Measurements from ENCODE around the gene CTNNAL1. TPM values are rescaled to one million over a fixed set of nuclear protein-coding genes. Genes with fewer than 3 reads are reported as not detected.
A peak's percentile ranks its signal among the peaks of the same experiment; 100 is the strongest.

Gene CTNNAL1
- total RNA-seq, 1 donor from 2014 or later = 61.9 TPM

DNA sequence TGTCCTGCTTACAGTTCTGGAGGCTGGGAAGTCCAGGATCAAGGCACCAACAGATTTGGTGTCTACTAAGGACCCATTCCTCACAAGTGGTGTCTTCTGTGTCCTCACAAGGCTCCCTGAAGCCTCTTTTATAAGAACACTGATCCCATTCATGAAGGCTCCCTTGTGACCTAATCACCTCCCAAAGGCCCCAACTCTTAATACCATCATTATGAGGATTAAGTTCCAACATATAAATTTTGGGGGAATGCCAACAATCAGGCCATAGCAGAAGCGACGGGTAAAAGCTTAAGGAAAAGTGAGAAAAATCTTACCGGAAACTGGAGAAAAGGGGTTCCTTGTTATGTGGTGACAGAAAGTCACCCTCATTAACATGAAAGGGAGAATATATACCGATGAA lies 11.2 kb downstream of the CTNNAL1 start:
- Mint-ChIP-seq H3K36me3 (ENCODE audit: low read depth) (peaks cover 45% of the 10 kb centered on the region), H3K27ac (ENCODE audit: unreplicated experiment) (peak overlapping the region; percentile 52), H3K27me3 (ENCODE audit: low read depth) (no peaks in the 10 kb centered on the region), H3K4me3 (no peak overlapping the region), H3K9me3 (peaks cover 9% of the 10 kb centered on the region), H3K4me1 (peaks cover 18% of the 10 kb centered on the region)
- TF ChIP-seq, protein P1, sequence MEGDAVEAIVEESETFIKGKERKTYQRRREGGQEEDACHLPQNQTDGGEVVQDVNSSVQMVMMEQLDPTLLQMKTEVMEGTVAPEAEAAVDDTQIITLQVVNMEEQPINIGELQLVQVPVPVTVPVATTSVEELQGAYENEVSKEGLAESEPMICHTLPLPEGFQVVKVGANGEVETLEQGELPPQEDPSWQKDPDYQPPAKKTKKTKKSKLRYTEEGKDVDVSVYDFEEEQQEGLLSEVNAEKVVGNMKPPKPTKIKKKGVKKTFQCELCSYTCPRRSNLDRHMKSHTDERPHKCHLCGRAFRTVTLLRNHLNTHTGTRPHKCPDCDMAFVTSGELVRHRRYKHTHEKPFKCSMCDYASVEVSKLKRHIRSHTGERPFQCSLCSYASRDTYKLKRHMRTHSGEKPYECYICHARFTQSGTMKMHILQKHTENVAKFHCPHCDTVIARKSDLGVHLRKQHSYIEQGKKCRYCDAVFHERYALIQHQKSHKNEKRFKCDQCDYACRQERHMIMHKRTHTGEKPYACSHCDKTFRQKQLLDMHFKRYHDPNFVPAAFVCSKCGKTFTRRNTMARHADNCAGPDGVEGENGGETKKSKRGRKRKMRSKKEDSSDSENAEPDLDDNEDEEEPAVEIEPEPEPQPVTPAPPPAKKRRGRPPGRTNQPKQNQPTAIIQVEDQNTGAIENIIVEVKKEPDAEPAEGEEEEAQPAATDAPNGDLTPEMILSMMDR (conservative IDR thresholded peaks at IDR 0.05) = no peak
- no peak for DNase-seq (ENCODE audit: low read depth, low spot score)

GRCh38 chr9:109001275-109001676 lies 12.0 kb downstream of the CTNNAL1 start:
- Mint-ChIP-seq H3K4me1 (peaks cover 20% of the 10 kb centered on the region), H3K4me3 (no peak overlapping the region), H3K27ac (ENCODE audit: unreplicated experiment) (no peak overlapping the region), H3K27me3 (ENCODE audit: low read depth) (no peaks in the 10 kb centered on the region), H3K9me3 (peaks cover 9% of the 10 kb centered on the region), H3K36me3 (ENCODE audit: low read depth) (peaks cover 44% of the 10 kb centered on the region)
- TF ChIP-seq, protein P1 (conservative IDR thresholded peaks at IDR 0.05) = no peak
- DNase-seq (ENCODE audit: low read depth, low spot score) = no peak

DNA sequence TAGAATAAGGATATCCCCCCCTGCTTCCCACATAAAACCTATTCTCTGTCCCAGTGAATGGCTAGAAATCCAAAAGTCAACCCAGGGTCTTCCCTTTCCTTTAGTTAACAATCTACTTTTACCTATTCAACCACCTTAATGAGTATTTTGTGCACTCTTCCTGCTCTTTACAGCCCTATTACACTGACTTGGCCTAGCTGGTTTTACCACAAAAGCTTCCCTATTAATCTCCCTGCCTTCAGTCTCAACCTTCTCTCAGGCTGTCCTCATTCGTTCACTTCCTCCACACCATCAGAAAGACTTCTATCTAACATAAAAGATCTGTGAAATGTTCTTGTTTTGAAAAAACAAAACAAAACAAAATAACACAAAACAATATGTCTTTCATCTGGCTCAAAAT lies 16.2 kb downstream of the CTNNAL1 start:
- no peak overlapping the region for H3K27ac Mint-ChIP-seq (ENCODE audit: unreplicated experiment)
- H3K4me1 Mint-ChIP-seq = peaks cover 12% of the 10 kb centered on the region
- H3K27me3 Mint-ChIP-seq (ENCODE audit: low read depth) = no peaks in the 10 kb centered on the region
- no peaks in the 10 kb centered on the region for H3K9me3 Mint-ChIP-seq
- no peak overlapping the region for H3K4me3 Mint-ChIP-seq
- DNase-seq (ENCODE audit: low read depth, low spot score) = no peak
- TF ChIP-seq, protein P1 (conservative IDR thresholded peaks at IDR 0.05) = no peak
- peaks cover 28% of the 10 kb centered on the region for H3K36me3 Mint-ChIP-seq (ENCODE audit: low read depth)

DNA sequence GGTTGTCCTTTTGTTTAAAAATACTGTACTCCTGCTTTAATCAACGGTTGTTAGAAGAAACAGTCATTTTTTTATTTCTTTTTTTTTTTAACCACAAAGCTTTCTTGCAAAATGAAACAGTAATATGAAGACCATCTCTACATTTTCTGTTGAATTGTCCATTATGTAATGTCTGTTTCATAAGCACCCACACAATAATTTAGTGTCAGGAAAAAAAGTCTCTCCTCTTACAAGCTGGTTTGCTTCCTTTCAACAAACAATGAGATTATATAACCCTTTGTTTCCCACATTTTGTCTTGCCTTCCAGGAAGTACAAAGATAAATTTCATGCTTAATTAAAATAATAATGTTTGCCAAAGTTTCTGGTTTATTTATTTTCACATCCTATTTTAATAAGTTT lies 16.7 kb downstream of the CTNNAL1 start:
- no peak overlapping the region for H3K4me3 Mint-ChIP-seq
- no peak for DNase-seq (ENCODE audit: low read depth, low spot score)
- H3K4me1 Mint-ChIP-seq = peaks cover 10% of the 10 kb centered on the region
- peaks cover 25% of the 10 kb centered on the region for H3K36me3 Mint-ChIP-seq (ENCODE audit: low read depth)
- no peaks in the 10 kb centered on the region for H3K27me3 Mint-ChIP-seq (ENCODE audit: low read depth)
- no peak overlapping the region for H3K27ac Mint-ChIP-seq (ENCODE audit: unreplicated experiment)
- no peaks in the 10 kb centered on the region for H3K9me3 Mint-ChIP-seq
- TF ChIP-seq, protein P1 (conservative IDR thresholded peaks at IDR 0.05) = no peak

- Mint-ChIP-seq H3K9me3 (no peaks in the 10 kb centered on the region), H3K36me3 (ENCODE audit: low read depth) (peaks cover 21% of the 10 kb centered on the region), H3K4me1 (peaks cover 10% of the 10 kb centered on the region), H3K27me3 (ENCODE audit: low read depth) (no peaks in the 10 kb centered on the region), H3K27ac (ENCODE audit: unreplicated experiment) (no peak overlapping the region), H3K4me3 (no peak overlapping the region)
- TF ChIP-seq, protein P1 (conservative IDR thresholded peaks at IDR 0.05) = no peak
- DNase-seq (ENCODE audit: low read depth, low spot score) = no peak
Observed at GRCh38 chr9:108994695-108995094, 18.6 kb downstream of the CTNNAL1 start.

DNA sequence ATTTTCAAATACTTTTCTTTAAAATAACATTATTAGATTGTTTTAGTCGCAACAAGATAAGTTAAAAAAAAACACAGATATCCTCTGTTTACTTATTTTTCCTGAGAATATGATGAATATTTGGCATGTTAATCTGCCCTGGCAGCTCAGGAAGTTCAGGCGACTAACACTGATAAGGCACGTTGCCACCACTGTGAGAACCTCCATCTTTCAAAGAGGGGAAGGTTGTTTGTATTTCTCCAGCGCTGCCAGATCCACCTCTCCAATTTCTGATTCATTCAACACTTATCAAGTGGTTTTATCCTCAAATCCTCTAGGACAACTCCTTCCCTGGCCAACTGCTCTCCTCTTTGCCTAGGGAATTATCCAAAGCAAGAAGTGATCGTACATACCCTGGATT lies 21.8 kb downstream of the CTNNAL1 start:
- no peak overlapping the region for H3K4me3 Mint-ChIP-seq
- H3K27ac Mint-ChIP-seq (ENCODE audit: unreplicated experiment) = no peak overlapping the region
- no peak for DNase-seq (ENCODE audit: low read depth, low spot score)
- peaks cover 27% of the 10 kb centered on the region for H3K36me3 Mint-ChIP-seq (ENCODE audit: low read depth)
- H3K27me3 Mint-ChIP-seq (ENCODE audit: low read depth) = no peaks in the 10 kb centered on the region
- peaks cover 3% of the 10 kb centered on the region for H3K9me3 Mint-ChIP-seq
- H3K4me1 Mint-ChIP-seq = no peaks in the 10 kb centered on the region
- TF ChIP-seq, protein P1 (conservative IDR thresholded peaks at IDR 0.05) = no peak

All from neural crest cell (in vitro differentiated cells).